Measurements from ENCODE around the gene ACTG2. TPM values are rescaled to one million over a fixed set of nuclear protein-coding genes. Genes with fewer than 3 reads are reported as not detected.

Gene ACTG2
- polyA plus RNA-seq, 1 donor (not counting 4 experiments of a cell fraction or from before 2014, with no cell fraction given): not detected

DNA sequence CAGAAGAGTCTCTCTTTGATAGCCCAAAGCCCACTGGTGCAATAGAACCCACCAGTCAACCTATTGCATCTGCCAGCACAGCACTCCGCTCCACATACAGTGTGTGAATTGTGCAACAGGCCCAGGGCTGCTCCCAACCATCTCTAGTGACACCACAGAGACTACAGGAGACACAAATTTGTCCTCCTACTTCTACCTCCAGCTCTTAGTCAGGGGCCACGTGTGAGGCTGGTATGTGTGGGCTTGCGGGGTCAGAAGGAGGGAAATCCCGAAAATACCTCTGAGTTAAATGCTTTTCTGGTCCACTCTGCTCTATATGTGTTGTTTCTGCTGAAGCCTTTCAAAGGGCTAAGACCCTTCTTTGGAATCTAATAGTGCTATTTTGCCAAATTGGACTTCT lies 51.9 kb downstream of the ACTG2 start:
- H3K4me1 ChIP-seq (ENCODE audit: control insufficient read depth, extremely low read depth, insufficient read depth, low read length): peaks cover 15% of the 10 kb centered on the region
- no peak overlapping the region for H2AFZ ChIP-seq (ENCODE audit: control insufficient read depth, low read length)
- no peak overlapping the region for H3K27ac ChIP-seq (ENCODE audit: control insufficient read depth, insufficient read depth, low read length)
- H3K79me2 ChIP-seq (ENCODE audit: control insufficient read depth, insufficient read depth, low read length): peaks cover 51% of the 10 kb centered on the region
- TF ChIP-seq CTCF (optimal IDR thresholded peaks at IDR 0.05 in 1 of 3, IDR thresholded peaks at IDR 0.05 in 1 of 3, conservative IDR thresholded peaks at IDR 0.05 in 1 of 3; ENCODE audit: extremely low read depth in 1 of 3, insufficient read depth in 2 of 3, low read length in 3 of 3): no peak
- TF ChIP-seq EZH2 (IDR thresholded peaks at IDR 0.05; ENCODE audit: low read length): no peak
- no peaks in the 10 kb centered on the region for H3K27me3 ChIP-seq (ENCODE audit: control insufficient read depth, extremely low read depth, insufficient read depth, low read length)
- DNase-seq (ENCODE audit: low read depth, low spot score) (no peak), FAIRE-seq (no peak)
- H3K9me1 ChIP-seq (ENCODE audit: control insufficient read depth, extremely low read depth, insufficient read depth, low read length): no peaks in the 10 kb centered on the region
- dilution Hi-C loops (cut with MboI; ENCODE audit: extremely low pct_ligation_motif_present, low sequenced_read_pairs): no loop called here
- H3K4me2 ChIP-seq (ENCODE audit: control insufficient read depth, extremely low read depth, insufficient read depth, low read depth, low read length): no peak overlapping the region
- no peaks in the 10 kb centered on the region for H3K9me3 ChIP-seq (ENCODE audit: control insufficient read depth, low read depth, low read length)
- H3K9ac ChIP-seq (ENCODE audit: control insufficient read depth, extremely low read depth, insufficient read depth, low read length): no peak overlapping the region
- no peaks in the 10 kb centered on the region for H4K20me1 ChIP-seq (ENCODE audit: control insufficient read depth, extremely low read depth, insufficient read depth, low read length)
- H3K36me3 ChIP-seq (ENCODE audit: control insufficient read depth in 2 of 2, extremely low read depth in 1 of 2, insufficient read depth in 2 of 2, low read length in 2 of 2): peaks cover 13 to 31% of the 10 kb centered on the region in 2 experiments
- no peak overlapping the region for H3K4me3 ChIP-seq (ENCODE audit: control insufficient read depth in 2 of 3, extremely low read depth in 1 of 3, insufficient read depth in 2 of 3, low read depth in 1 of 3, low read length in 3 of 3)

DNA sequence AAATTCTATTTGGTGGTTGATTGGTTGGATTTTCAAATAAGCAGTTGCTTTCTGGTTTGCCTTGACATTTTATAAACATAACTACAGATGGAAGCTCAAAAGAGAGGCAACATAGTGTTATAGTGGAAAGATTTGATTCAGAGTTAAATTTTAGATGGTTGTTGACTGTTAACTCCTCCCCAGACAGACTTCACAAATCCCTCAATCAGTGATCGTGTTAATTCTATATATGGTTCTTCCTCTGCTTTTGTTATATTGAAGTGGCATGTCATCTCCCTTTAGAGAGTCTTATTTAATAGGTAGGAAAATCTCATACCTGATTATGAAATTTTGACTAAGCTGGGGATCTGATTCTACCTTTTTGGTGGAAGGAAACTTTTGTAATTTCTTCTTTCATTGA lies 53.4 kb downstream of the ACTG2 start:
- dilution Hi-C loops (cut with MboI; ENCODE audit: extremely low pct_ligation_motif_present, low sequenced_read_pairs): no loop called here

More for the DNA sequence above, 53.4 kb downstream of the ACTG2 start:
- H3K27ac ChIP-seq (ENCODE audit: control insufficient read depth, insufficient read depth, low read length): no peak overlapping the region
- FAIRE-seq: no peak
- H3K4me1 ChIP-seq (ENCODE audit: control insufficient read depth, extremely low read depth, insufficient read depth, low read length): no peaks in the 10 kb centered on the region
- H3K9ac ChIP-seq (ENCODE audit: control insufficient read depth, extremely low read depth, insufficient read depth, low read length): no peak overlapping the region
- H3K9me3 ChIP-seq (ENCODE audit: control insufficient read depth, low read depth, low read length): no peaks in the 10 kb centered on the region
- H2AFZ ChIP-seq (ENCODE audit: control insufficient read depth, low read length): no peak overlapping the region
- no peak for DNase-seq (ENCODE audit: low read depth, low spot score)
- no peak overlapping the region for H3K4me3 ChIP-seq (ENCODE audit: control insufficient read depth in 2 of 3, extremely low read depth in 1 of 3, insufficient read depth in 2 of 3, low read depth in 1 of 3, low read length in 3 of 3)
- no peaks in the 10 kb centered on the region for H3K27me3 ChIP-seq (ENCODE audit: control insufficient read depth, extremely low read depth, insufficient read depth, low read length)
- peaks cover 49% of the 10 kb centered on the region for H3K79me2 ChIP-seq (ENCODE audit: control insufficient read depth, insufficient read depth, low read length)
- TF ChIP-seq EZH2 (IDR thresholded peaks at IDR 0.05; ENCODE audit: low read length): no peak
- TF ChIP-seq CTCF (optimal IDR thresholded peaks at IDR 0.05 in 1 of 3, IDR thresholded peaks at IDR 0.05 in 1 of 3, conservative IDR thresholded peaks at IDR 0.05 in 1 of 3; ENCODE audit: extremely low read depth in 1 of 3, insufficient read depth in 2 of 3, low read length in 3 of 3): no peak
- H4K20me1 ChIP-seq (ENCODE audit: control insufficient read depth, extremely low read depth, insufficient read depth, low read length): no peaks in the 10 kb centered on the region
- no peak overlapping the region for H3K4me2 ChIP-seq (ENCODE audit: control insufficient read depth, extremely low read depth, insufficient read depth, low read depth, low read length)
- H3K9me1 ChIP-seq (ENCODE audit: control insufficient read depth, extremely low read depth, insufficient read depth, low read length): no peaks in the 10 kb centered on the region
- peaks cover 18 to 34% of the 10 kb centered on the region in 2 experiments for H3K36me3 ChIP-seq (ENCODE audit: control insufficient read depth in 2 of 2, extremely low read depth in 1 of 2, insufficient read depth in 2 of 2, low read length in 2 of 2)

All from keratinocyte (primary cell).